Vagina (tissue), 2 donors: ENCODE measurements around the gene RBKS.
"Not testable (repeated sequence)": the region's sequence is repeated elsewhere in the genome, so short reads cannot be mapped to it uniquely, and the experiment has no call there.

Experiments used
- POLR2A ChIP-seq, 2 donors: fragments of 450-650 bp; IDR thresholded peaks; one replicate each; pipeline ENCODE4 v1.6.1; 2017; ENCODE audit warnings: antibody characterized with exemption in 2 of 2, mild to moderate bottlenecking in 2 of 2, moderate library complexity in 2 of 2
- TF ChIP-seq, protein P1 (sequence below), 3 experiments: fragments of 450-650 bp in 2 of 3; fragments of 200-600 bp in 1 of 3; sonication (generic) in 1 of 3; IDR thresholded peaks; one replicate each; pipeline ENCODE4 v1.5.1; 2017 to 2019; ENCODE audit warnings: antibody characterized with exemption in 3 of 3, mild to moderate bottlenecking in 2 of 3, moderate library complexity in 2 of 3

DNA sequence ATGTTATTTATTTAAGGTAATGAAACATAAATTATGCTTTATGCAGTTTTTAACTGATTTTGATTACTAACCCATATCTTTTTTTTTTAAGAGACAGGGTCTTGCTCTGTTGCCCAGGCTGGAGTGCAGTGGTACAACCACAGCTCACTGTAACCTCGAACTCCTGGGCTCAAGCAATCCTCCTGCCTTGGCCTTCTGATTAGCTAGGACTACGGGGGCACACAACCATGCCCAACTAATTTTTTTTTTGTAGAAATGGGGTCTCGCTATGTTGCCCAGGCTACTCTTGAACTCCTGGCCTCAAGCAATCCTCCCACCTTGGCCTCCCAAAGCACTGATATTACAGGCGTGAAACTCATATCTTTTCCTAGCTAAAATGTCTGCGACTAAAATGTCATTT lies 26.2 kb downstream of the RBKS start:
- TF ChIP-seq, protein P1, sequence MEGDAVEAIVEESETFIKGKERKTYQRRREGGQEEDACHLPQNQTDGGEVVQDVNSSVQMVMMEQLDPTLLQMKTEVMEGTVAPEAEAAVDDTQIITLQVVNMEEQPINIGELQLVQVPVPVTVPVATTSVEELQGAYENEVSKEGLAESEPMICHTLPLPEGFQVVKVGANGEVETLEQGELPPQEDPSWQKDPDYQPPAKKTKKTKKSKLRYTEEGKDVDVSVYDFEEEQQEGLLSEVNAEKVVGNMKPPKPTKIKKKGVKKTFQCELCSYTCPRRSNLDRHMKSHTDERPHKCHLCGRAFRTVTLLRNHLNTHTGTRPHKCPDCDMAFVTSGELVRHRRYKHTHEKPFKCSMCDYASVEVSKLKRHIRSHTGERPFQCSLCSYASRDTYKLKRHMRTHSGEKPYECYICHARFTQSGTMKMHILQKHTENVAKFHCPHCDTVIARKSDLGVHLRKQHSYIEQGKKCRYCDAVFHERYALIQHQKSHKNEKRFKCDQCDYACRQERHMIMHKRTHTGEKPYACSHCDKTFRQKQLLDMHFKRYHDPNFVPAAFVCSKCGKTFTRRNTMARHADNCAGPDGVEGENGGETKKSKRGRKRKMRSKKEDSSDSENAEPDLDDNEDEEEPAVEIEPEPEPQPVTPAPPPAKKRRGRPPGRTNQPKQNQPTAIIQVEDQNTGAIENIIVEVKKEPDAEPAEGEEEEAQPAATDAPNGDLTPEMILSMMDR (IDR thresholded peaks at IDR 0.05): not testable (repeated sequence)
- not testable (repeated sequence) for TF ChIP-seq POLR2A (IDR thresholded peaks at IDR 0.05)
